NCI-H2196 treated with DMSO at 0.1 percent for 48 hours (cell line): Measurements from ENCODE around the gene UCP2.
A peak's percentile ranks its signal among the peaks of the same experiment; 100 is the strongest.

ENCODE experiments used
- DNase-seq: peaks from one replicate; lab custom pipeline; 2025; ENCODE audit not compliant: unreplicated experiment; lab: John Stamatoyannopoulos, UW

The UCP2 gene

GRCh38 chr11:73972620-73973449, 9.8 kb downstream of the UCP2 start:
- DNase-seq = no peak

- DNase-seq = no peak
Measured at GRCh38 chr11:73972187-73972586, 10.5 kb downstream of the UCP2 start.

- DNase-seq = no peak
Measured at GRCh38 chr11:73971175-73971719, 11.4 kb downstream of the UCP2 start.

DNA sequence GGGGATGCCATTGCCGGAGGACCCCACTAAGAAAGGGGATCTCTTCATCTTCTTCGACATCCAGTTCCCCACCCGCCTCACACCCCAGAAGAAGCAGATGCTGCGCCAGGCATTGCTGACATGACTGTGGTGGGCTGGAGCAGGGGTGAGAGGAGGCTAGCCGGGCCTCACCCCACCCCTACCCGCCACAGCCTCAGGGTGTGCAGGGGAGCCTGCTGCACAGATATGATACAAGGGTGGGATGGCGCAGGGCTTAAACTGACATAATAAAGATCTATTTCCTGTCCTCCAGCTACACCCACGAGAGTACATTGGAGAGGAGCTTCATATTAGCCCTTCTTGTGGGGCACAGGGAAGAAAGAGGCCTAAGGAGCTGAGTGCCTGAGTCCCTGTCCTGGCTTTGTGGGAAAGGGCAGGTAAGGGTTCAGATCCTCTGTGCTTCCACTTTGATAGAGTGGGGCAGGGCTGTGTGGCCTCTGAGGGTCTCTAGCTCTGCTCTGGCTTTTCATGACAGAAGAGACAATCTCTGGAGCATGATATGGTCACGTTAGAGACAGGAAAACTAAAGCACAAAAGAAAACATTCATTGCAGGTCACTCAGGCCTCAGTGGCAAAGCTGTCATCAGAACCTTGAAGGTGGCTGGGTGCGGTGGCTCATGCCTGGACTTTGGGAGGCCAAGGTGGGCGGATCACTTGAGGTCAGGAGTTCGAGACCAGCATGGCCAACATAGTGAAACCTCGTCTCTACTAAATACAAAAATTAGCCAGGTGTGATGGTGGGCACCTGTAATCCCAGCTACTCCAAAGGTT, 12.4 kb downstream of the UCP2 start:
- no peak for DNase-seq

DNA sequence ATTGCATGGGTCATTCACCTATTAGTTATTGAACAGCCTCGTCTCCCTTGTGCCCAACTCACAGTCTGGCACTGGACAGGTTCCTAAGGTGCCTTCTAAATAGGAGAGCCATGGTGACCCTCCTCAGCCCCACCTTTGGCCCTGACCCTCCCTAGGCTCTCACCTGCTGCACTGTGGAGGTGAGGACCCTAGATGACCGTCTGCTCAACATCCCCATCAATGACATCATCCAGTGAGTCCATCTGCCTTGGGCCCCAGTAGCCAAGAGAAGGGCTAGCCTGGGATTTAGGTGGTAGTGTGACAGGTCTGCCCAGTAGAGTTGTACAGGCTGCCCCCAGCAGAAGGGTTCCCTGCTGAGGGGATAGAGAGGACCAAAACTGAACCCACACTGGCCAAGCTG, 13.6 kb downstream of the UCP2 start:
- DNase-seq = no peak

DNA sequence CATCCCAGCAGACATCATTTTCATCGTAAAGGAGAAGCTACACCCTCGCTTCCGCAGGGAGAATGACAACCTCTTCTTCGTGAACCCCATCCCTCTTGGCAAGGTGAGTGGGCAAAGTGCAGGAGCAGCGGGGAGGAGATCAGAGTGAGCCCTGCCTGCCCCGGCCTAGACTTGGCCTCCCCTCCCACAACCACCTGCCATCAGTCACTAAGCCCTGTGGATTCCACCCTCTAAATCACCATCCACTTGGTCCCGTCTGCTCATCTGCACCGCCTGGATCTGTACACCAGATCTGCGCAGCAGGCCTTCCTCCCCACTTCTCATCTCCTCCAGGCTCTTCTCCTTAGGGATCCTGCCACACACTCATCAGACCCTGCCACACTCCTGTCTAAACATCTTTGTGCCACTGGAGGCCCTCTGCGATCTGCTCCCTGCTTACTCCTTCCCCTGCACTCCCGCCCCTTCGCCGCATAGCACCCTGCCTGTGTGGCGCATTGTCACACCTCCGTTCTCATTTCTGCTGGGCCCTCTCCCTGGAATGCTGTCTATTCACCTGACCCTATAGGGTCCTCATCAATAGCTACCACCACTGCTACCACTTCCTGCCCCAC, 14.2 kb downstream of the UCP2 start:
- no peak for DNase-seq

DNA sequence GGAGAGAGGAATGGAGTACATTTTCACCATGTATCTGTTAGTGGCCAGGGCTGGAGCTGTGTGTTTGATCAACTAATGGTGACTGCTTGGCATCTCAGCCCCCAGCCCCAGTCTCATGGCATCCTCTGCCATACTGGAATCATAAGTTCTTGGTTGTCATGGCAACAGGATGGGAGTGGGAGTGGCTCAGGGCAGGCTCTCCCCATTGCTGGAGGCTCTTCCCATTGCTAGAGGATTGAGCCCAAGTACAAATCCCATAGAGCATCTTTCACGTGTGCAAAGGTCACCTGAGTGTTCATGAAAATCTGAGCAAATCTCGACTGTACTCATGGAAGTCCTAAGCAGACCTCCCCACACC, 16.9 kb downstream of the UCP2 start:
- no peak for DNase-seq

- DNase-seq = no peak
Measured at GRCh38 chr11:73965076-73965763, 17.4 kb downstream of the UCP2 start.

GRCh38 chr11:73963861-73964260, 18.8 kb downstream of the UCP2 start:
- no peak for DNase-seq

GRCh38 chr11:73962101-73962705, 20.4 kb downstream of the UCP2 start:
- DNase-seq = no peak

GRCh38 chr11:73961321-73961720, 21.3 kb downstream of the UCP2 start:
- DNase-seq = no peak

GRCh38 chr11:73958521-73959141, 24.0 kb downstream of the UCP2 start:
- DNase-seq = no peak

- DNase-seq = no peak
Measured at GRCh38 chr11:73957654-73958361, 24.8 kb downstream of the UCP2 start.

GRCh38 chr11:73956876-73957653, 25.6 kb downstream of the UCP2 start:
- DNase-seq = no peak

GRCh38 chr11:73951797-73952196, 30.8 kb downstream of the UCP2 start:
- peak; percentile 58 for DNase-seq

DNA sequence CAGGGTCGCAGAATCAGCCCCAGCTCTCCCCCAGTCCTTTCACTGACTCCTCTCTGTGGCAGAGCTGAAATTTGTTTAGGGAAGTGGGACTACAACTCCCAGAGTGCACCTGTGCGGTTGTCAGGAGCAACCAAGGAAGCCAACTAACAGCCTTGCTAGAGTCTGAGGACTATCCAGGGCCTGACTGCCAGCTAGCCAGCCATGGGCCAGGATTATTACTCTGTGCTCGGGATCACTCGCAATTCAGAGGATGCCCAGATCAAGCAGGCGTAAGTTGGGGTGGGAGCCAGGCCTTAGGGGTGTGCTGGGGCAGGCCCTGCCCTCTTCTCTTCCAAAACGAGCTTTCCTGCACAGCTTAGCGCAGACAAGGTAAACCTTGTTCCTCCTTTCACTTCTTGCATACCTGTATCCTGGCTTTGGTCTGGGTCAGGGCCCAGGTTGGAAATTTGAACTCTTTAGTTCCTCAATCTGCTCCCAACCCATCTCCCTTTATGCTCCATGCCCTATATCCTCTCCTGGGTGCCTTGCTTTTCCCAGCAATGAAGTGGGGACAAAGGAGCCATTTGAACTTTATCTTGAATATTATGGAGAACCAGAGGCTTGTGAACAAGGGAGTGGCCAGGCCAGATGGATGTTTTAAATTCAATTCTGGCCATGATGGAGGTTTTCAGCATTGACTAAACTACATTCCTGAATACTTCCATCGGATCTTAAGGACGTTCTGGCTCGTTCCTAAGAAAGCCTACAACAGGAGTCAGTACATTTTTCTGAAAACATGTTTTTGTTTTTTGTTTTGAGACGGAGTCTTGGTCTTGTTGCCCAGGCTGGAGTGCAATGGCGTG, 31.6 kb downstream of the UCP2 start, which contains the start of gene DNAJB13:
TSS of gene DNAJB13 (plus strand) at position 158 of the 842 bp plus-strand sequence. CDS start at position 202, 44 bp downstream.
- DNase-seq = peak; percentile 62

DNA sequence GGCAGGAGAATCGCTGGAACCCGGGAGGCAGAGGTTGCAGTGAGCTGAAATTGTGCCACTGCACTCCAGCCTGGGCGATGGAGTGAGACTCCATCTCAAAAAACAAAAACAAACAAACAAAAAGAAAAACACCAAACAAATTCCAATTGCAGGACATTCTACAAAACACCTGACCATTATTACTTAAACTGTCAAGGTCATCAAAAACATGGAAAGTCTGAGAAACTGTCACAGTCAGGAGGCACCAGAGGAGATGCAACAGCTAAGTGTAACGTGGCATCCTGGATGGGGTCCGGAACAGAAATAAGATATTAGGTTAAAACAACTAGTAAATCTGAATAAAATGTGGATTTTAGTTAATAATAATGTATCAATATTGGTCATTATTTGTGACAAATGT, 32.7 kb downstream of the UCP2 start:
- DNase-seq = no peak

DNA sequence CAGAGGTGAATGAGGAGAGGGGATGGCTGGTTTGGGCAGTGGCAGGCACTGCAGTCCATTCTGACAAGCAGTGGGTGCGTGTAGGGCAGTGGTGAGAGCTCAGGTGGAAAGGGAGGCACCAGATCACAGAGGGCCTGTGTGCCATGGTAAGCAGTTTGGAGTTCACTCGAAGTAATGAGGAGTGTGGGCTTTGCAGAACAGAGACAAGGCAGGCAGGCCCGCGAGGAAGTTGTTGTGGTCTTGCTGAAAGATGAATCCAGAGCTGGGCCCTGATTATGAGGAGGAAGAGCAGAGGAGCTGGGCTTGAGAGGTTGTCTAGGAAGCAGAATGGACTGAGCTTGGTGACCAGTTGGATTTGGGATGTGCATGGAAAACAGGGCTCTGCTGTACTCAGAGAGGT, 33.4 kb downstream of the UCP2 start:
- DNase-seq = no peak
